ENCODE results near the gene CTDSP2.

- no peak for TF ChIP-seq EZH2 (IDR thresholded peaks at IDR 0.05; ENCODE audit: insufficient read depth, poor library complexity, severe bottlenecking)
- TF ChIP-seq EZH2phosphoT487 (IDR thresholded peaks at IDR 0.05; ENCODE audit: insufficient read depth, low read depth), result no peak
Measured at GRCh38 chr12:57776247-57776587, 70.3 kb downstream of the CTDSP2 start.

Data from GM23248 (cell line).